GDM1 (cell line): ENCODE data around the gene UQCRHL.
"Not testable (repeated sequence)": the region's sequence is repeated elsewhere in the genome, so short reads cannot be mapped to it uniquely, and the experiment has no call there.

Experiments
- DNase-seq: peaks from one replicate; lab custom pipeline; 2025; lab: John Stamatoyannopoulos, UW

UQCRHL gene

DNA sequence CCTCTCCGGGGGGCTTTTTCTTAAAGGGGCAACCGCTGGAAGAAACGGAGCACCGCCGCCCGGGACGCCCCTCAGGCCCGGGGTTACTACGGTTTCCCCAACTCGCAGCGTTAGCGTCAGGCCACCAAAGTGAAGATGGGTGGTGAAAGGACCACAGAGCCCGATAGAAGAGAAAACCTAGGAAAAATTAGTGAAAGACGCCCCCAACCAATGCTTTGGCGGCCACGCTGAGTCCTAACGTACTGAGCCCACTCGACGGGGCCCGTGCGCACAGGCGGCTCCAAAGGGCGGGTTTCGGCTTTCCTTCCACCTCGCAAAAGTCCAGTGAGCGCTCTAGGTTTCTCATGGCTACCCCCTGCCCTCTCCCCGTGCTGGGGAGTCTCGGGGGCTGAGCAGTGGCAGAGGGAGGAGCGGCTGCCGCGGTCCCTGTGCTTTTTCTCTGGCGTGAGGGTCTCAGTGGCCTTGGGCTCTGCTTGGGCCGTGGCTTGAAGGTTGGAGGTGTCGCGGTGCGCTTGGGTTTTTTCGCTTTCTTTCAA, 27.8 kb upstream of the UQCRHL start:
- DNase-seq, result no peak

DNA sequence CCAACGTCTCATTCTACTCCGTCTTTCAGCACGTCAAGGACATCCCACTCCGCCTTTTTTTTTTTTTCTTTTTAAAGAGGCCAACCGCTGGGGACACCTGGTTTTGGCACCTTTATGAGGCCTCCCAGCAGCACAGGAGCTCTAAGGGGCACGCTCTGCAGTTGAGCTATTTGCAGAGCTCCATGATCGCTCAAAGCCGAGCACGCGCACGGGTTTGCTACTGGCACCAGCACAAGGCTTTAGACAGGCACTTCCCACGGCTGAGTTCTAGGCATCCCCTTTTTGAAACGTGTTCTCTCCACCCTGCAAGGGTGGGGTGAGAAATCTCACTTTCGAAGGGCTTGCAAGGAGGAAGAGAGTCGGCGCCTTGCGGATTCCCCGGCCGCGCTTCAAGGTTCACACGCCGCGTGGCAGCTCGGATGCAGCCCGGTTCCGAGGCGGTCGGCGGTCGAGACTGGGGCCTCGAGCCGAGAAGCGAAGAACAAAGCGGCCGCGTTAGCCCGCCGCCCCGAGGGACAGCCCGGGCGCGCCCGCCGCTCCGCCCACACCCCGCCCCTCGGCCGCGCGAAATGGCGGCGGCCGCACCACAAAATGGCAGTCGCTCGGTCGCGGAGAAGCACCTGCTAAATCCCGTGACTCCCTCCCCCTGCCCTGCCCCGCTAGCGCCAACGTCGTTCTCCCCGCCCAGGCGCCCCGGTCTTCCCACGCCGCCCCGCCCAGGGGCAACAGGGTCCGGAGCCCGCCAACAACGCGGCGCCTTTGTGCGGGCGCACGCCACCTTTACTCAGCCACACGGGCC, 27.2 kb upstream of the UQCRHL start:
- DNase-seq, result peak; percentile 89

GRCh38 chr1:15833842-15834405, 26.5 kb upstream of the UQCRHL start:
- no peak for DNase-seq

DNA sequence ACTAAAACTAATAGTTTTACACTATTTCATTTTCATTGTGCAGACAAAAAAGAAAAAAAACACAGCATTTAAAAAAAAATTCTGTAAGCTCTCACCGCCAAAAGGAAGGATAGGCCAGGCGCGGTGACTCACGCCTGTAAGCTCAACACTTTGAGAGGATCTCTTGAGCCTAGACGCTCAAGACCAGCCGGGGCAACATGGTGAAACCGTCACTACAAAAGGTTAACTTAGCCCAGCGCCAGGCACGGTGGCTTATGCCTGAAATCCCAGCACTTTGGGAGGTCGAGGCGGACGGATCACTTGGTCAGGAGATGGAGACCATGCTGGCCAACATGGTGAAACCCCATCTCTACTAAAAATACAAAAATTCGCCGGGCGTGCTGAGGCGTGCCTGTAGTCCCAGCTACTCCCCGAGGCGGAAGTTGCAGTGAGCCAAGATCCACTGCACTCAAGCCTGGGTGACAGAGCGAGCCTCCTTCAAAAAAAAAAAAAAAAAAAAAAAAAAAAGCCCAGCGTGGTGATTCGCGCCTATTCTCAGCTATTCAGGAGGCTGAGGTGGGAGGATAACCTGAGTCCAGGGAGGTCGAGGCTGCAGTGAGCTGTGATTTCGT, 25.7 kb upstream of the UQCRHL start:
- peak; percentile 69 for DNase-seq

GRCh38 chr1:15830258-15830657, 22.8 kb upstream of the UQCRHL start:
- DNase-seq, result no peak

GRCh38 chr1:15828931-15829330, 21.5 kb upstream of the UQCRHL start:
- DNase-seq, result not testable (repeated sequence)

GRCh38 chr1:15827567-15827966, 20.1 kb upstream of the UQCRHL start:
- DNase-seq, result not testable (repeated sequence)

GRCh38 chr1:15826810-15827507, 19.5 kb upstream of the UQCRHL start:
- DNase-seq, result no peak

- no peak for DNase-seq
Observed at GRCh38 chr1:15825800-15826199, 18.4 kb upstream of the UQCRHL start.

DNA sequence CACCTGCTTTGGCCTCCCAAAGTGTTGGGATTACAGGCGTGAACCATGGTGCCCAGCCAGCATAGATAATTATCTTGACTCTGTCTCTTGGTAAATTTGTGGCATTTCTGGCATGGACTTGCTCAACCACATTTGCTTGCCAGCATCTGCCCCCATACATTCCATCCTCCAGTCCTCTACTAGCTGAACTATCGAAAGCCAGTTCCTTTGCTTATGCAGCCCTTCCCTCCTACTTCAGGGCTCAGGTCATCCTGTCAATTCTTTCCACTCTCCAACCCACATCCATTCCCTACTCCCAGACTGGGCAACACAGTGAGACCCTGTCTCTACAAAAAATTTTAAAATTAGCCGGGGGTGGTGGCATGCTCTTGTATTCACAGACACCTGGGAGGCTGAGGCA, 13.0 kb upstream of the UQCRHL start:
- DNase-seq, result no peak

- no peak for DNase-seq
Observed at GRCh38 chr1:15816674-15817073, 9.2 kb upstream of the UQCRHL start.

- DNase-seq, result no peak
Observed at GRCh38 chr1:15810073-15810472, 2.6 kb upstream of the UQCRHL start.

DNA sequence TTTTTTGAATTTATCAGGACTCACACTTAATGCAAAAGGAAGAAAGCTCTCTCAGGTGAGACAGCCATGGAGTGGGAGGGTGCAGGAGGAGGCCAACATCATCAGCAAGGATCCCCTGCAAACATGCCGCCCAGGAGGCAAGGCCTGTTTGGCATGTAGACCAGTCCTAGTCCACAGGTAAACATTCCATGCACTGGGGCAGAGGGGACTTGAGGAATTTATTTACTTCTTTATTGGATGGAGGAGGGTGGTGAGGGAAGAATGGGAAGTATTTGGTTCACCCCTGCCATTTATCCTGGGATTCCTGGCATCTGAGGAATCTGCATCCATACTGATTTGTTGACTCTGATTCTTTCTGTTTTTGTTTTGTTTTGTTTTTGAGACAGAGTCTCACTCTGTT, 1.5 kb upstream of the UQCRHL start:
- no peak for DNase-seq

GRCh38 chr1:15807121-15807520, 328 bp downstream of the UQCRHL start:
- DNase-seq, result no peak

DNA sequence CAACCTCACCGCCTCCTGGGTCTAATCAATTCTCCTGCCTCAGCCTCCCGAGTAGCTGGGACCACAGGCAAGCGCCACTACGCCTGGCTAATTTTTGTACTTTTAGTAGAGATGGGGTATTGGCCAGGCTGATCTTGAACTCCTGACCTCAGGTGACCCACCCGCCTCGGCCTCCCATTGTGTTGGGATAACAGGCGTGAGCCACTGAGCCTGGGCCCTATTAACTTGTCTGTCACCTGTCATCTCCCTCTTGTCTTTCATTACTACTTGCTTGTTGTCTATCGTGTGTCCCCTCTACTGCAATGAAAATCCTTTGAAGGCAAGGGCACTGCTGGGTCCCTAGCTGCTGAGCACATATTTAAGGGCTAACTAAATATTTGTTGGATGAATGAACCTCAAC, 3.4 kb downstream of the UQCRHL start:
- no peak for DNase-seq

GRCh38 chr1:15803380-15803779, 4.1 kb downstream of the UQCRHL start:
- no peak for DNase-seq

DNA sequence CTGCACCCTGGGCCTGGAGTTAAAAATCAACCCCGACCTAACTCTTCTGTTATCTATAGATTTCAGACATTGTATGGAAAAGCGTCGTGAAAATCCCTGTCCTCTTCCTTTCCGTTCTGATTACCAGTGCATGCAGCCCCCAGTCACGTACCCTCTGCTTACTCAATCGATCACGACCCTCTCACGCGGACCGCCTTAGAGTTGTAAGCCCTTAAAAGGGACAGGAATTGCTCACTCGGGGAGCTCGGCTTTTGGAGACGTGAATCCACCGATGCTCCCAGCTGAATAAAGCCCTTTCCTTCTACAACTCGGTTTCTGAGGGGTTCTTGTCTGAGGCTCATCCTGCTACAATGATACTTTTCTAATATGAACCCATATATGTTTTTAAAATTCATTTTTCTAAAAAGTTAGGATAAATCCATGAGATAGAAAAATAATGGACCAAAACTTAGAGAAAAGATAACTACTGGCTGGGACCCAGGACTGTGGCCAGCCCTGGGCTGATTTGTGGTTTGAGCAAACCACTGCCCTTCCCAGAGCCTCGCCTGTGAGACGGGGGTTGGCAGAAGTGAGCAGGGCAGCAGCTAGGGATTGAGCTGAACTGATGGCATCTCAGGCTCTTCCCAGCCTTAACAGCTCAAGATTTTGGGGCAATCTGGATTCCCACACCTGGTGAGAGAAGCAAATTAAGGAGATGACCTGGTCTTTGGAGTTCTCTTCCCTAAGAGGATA, 5.0 kb downstream of the UQCRHL start:
- peak; percentile 9 for DNase-seq

DNA sequence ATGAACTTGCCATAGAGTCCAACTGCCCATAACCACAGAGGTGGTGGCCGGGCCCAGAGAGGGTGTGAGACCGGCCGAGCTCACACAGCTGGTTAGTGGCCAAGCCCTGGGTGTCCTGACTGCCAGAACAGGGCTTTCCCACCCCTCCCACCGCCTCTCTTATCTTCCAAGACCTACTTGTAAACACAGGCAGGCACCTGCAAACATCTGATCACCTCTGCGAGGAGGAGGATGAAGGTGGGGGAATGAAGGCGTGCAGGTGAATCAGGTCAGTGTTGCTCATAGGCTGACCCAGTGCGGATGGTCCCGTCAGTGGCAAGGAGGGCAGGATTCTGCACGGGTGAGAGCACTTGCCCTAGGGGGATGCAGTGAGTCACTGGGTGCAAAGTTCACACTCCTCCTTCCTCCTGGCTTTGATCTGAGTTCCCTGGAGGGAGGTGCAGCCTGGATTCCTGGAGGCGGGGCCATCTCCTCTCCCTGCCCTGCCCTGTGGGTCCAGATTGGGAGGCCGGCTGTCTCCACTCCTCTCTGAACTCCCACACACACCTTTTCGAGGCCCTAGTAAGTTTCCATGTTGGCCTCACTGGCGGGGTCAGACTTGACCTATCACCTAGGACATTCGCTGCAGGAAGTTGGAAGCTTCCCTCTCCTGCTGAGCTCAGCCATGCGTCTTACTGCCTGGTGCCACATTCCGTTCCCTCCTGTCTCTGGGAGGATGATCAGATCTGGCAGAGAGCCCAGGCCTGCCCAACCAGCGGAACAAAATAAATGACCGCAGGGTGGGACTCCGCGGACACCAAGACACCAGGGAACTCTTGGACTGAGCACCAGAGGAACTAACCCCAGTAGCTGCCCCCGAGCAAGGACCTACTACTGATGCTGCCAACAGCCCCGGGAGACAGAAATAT, 7.3 kb downstream of the UQCRHL start:
- no peak for DNase-seq

GRCh38 chr1:15799004-15799867, 8.2 kb downstream of the UQCRHL start:
- no peak for DNase-seq
